OCI-LY3 (cell line): Measurements from ENCODE around the gene BRMS1L.

Source experiments
- CTCF ChIP-seq: fragments of 200-600, 300-600 bp; sonication (generic); IDR thresholded peaks from 2 replicates; pipeline ENCODE4 v1.5.1; 2014; ENCODE audit warnings: antibody characterized with exemption, low read length, low read depth
- EZH2phosphoT487 ChIP-seq: fragments of 200-600 bp; shearing (Covaris generic); IDR thresholded peaks from 2 replicates; pipeline ENCODE4 v1.6.1; 2018; ENCODE audit warnings: antibody characterized with exemption, mixed run types, low read depth

GRCh38 chr14:35900741-35901140 is 74.6 kb downstream of the BRMS1L start:
- no peak for TF ChIP-seq CTCF
- TF ChIP-seq EZH2phosphoT487: no peak
